Natural killer cell (primary cell): ENCODE data around the gene STARD13. TPM values are rescaled to one million over a fixed set of nuclear protein-coding genes. Genes with fewer than 3 reads are reported as not detected.

Experiments
- ATAC-seq, 3 donors: fragments of 150-1000 bp in 2 of 3; fragments of 200-7000 bp in 1 of 3; cut with Tn5 transposase; 1 replicate in 1 of 3; 2 replicates in 2 of 3; pipeline ENCODE4 v1.10.0; 2021; ENCODE audit warnings: mild to moderate bottlenecking in 2 of 3, moderate library complexity in 2 of 3
- DNase-seq, 2 donors: peaks; one replicate each; pipeline versions ENCODE4 v3.0.0 to v3.0.0-alpha.2; 2013 to 2021; ENCODE audit warnings: mixed read lengths in 1 of 2
- H3K27ac ChIP-seq: one replicate; pipeline ENCODE4 v1.5.1; 2013; ENCODE audit warnings: mild to moderate bottlenecking, low read length
- H3K27me3 ChIP-seq: one replicate; pipeline ENCODE4 v1.6.1; 2013; ENCODE audit warnings: low read length; ENCODE audit not compliant: control insufficient read depth, insufficient read depth
- H3K36me3 ChIP-seq: one replicate; pipeline ENCODE4 v1.6.1; 2013; ENCODE audit warnings: low read length; ENCODE audit not compliant: control insufficient read depth, insufficient read depth
- H3K4me1 ChIP-seq: one replicate; pipeline ENCODE4 v1.6.1; 2013; ENCODE audit warnings: low read length; ENCODE audit not compliant: control insufficient read depth, insufficient read depth
- H3K4me3 ChIP-seq: one replicate; pipeline ENCODE4 v1.5.1; 2013; ENCODE audit warnings: low read length
- H3K9me3 ChIP-seq: one replicate; pipeline ENCODE4 v1.6.1; 2013; ENCODE audit warnings: low read length; ENCODE audit not compliant: control insufficient read depth, insufficient read depth
- H3K27ac Mint-ChIP-seq, 2 donors: one replicate each; pipeline ENCODE4 v1.8.0; 2022; ENCODE audit warnings: mild to moderate bottlenecking in 2 of 2, mixed read lengths in 2 of 2, moderate library complexity in 1 of 2
- H3K27me3 Mint-ChIP-seq, 2 donors: one replicate each; pipeline ENCODE4 v1.8.0; 2022; ENCODE audit warnings: low read depth in 2 of 2, mixed read lengths in 2 of 2
- H3K36me3 Mint-ChIP-seq: one replicate; pipeline ENCODE4 v1.8.0; 2022; ENCODE audit warnings: mixed read lengths
- H3K4me1 Mint-ChIP-seq, 2 donors: one replicate each; pipeline ENCODE4 v1.8.0; 2022; ENCODE audit warnings: mixed read lengths in 2 of 2
- H3K4me3 Mint-ChIP-seq: one replicate; pipeline ENCODE4 v1.8.0; 2022; ENCODE audit warnings: mild to moderate bottlenecking, moderate library complexity, mixed read lengths
- H3K9me3 Mint-ChIP-seq, 2 donors: one replicate each; pipeline ENCODE4 v1.8.0; 2022; ENCODE audit warnings: mixed read lengths in 2 of 2
- WGBS: methylation state at CpG from one replicate; pipeline ENCODE4 v1.1.7; 2013; ENCODE audit warnings: missing lambda C conversion rate; ENCODE audit not compliant: insufficient coverage; 5-methylcytosine and 5-hydroxymethylcytosine counted together
- intact Hi-C: fragments of 100-400 bp; cut with micrococcal nuclease; formaldehyde crosslinking; loops from one replicate; pipeline ENCODE4 v1.14.2; 2022
- total RNA-seq, 4 donors: library from RNA; stranded (reverse); fragments of 120-200 nt in 1 of 4; gene quantifications; one replicate each; pipeline versions ENCODE4 v1.2.3 to v1.2.4, GENCODE V29; 2013 to 2022
- TF ChIP-seq, protein P1 (sequence below): fragments of 200-600 bp; IDR thresholded peaks from one replicate; pipeline ENCODE4 v1.8.0; 2022; ENCODE audit warnings: antibody characterized with exemption

Gene STARD13
- total RNA-seq, 3 donors from 2014 or later (not counting 1 experiment from before 2014, with no cell fraction given) = not detected

DNA sequence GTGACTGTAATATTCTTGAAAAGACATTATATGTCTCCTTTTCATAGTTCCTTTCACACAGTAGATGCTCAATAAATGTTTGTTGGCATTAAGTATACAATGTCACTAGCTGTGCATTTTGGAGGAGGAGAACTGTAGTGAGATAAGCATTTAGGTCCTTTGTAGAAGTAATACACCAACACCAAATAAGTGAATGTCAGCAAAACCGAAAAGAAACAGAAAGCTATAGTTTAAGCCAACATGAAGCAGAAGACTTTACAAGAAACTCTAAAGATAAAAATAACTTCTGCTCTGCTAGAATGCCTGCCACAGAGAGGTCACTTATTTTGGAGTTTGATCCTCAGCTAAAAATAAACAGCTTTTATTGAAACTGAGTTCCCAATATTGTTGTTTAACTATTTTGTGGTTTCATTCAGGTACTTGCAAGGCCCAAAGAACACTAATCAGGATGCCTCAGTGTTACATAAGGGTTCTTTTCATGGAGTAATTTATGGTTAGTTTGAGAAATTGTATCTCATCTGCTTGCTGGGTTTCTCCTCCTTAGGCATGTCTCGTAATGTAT, 86.2 kb downstream of the STARD13 start:
- ATAC-seq (no peak), DNase-seq (no peak)
- Histone ChIP-seq H3K9me3 (no peaks in the 10 kb centered on the region), H3K27ac (no peak overlapping the region), H3K4me3 (no peak overlapping the region), H3K27me3 (no peaks in the 10 kb centered on the region), H3K36me3 (no peaks in the 10 kb centered on the region), H3K4me1 (no peaks in the 10 kb centered on the region)
- TF ChIP-seq, protein P1, sequence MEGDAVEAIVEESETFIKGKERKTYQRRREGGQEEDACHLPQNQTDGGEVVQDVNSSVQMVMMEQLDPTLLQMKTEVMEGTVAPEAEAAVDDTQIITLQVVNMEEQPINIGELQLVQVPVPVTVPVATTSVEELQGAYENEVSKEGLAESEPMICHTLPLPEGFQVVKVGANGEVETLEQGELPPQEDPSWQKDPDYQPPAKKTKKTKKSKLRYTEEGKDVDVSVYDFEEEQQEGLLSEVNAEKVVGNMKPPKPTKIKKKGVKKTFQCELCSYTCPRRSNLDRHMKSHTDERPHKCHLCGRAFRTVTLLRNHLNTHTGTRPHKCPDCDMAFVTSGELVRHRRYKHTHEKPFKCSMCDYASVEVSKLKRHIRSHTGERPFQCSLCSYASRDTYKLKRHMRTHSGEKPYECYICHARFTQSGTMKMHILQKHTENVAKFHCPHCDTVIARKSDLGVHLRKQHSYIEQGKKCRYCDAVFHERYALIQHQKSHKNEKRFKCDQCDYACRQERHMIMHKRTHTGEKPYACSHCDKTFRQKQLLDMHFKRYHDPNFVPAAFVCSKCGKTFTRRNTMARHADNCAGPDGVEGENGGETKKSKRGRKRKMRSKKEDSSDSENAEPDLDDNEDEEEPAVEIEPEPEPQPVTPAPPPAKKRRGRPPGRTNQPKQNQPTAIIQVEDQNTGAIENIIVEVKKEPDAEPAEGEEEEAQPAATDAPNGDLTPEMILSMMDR = no peak
- Mint-ChIP-seq H3K4me3 (no peak overlapping the region), H3K4me1 (peaks cover 0 to 5% of the 10 kb centered on the region in 2 donors), H3K9me3 (peaks cover 0 to 4% of the 10 kb centered on the region in 2 donors), H3K36me3 (no peaks in the 10 kb centered on the region), H3K27me3 (no peaks in the 10 kb centered on the region), H3K27ac (no peak overlapping the region)
- 100% methylated on average over 2 of the region's 2 CpGs for WGBS
- intact Hi-C loops = no loop called here

DNA sequence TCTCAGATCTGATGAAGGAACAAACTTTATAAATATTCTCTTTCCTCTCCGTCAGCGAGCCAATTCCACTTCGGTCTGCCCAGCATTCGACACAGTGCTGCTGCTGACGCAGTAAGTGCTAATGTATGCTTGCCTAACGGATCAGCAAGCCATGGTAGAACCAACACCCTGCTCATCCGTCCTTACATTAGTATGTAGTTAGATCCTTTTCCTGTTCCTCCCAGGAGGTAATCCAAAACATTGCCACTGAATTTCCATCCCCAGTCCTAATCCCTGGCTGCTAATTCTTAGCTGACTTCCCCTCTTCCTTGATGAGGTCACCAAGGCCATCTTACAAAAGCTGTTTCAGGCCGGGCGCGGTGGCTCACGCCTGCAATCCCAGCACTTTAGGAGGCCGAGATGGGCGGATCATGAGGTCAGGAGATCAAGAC, 88.0 kb downstream of the STARD13 start:
- H3K4me1 Mint-ChIP-seq = peaks cover 0 to 5% of the 10 kb centered on the region in 2 donors
- peaks cover 0 to 4% of the 10 kb centered on the region in 2 donors for H3K9me3 Mint-ChIP-seq
- no peak overlapping the region for H3K4me3 ChIP-seq
- no peaks in the 10 kb centered on the region for H3K36me3 Mint-ChIP-seq
- no peaks in the 10 kb centered on the region for H3K27me3 ChIP-seq
- no peaks in the 10 kb centered on the region for H3K4me1 ChIP-seq
- no peak overlapping the region for H3K27ac Mint-ChIP-seq
- no peak for DNase-seq
- no peak for ATAC-seq
- H3K36me3 ChIP-seq = no peaks in the 10 kb centered on the region
- TF ChIP-seq, protein P1 = no peak
- H3K9me3 ChIP-seq = no peaks in the 10 kb centered on the region
- WGBS = 97% methylated on average over 13 of the region's 13 CpGs
- no peak overlapping the region for H3K4me3 Mint-ChIP-seq
- intact Hi-C loops = no loop called here
- H3K27me3 Mint-ChIP-seq = no peaks in the 10 kb centered on the region
- no peak overlapping the region for H3K27ac ChIP-seq

GRCh38 chr13:33196767-33197166, 88.8 kb downstream of the STARD13 start:
- H3K36me3 Mint-ChIP-seq = no peaks in the 10 kb centered on the region
- Histone ChIP-seq H3K36me3 (no peaks in the 10 kb centered on the region), H3K4me3 (no peak overlapping the region), H3K27me3 (no peaks in the 10 kb centered on the region), H3K27ac (no peak overlapping the region), H3K4me1 (no peaks in the 10 kb centered on the region), H3K9me3 (no peaks in the 10 kb centered on the region)
- no peak overlapping the region for H3K4me3 Mint-ChIP-seq
- no peaks in the 10 kb centered on the region for H3K4me1 Mint-ChIP-seq
- H3K9me3 Mint-ChIP-seq = no peaks in the 10 kb centered on the region
- TF ChIP-seq, protein P1 = no peak
- 93% methylated on average over 3 of the region's 3 CpGs for WGBS
- DNase-seq (no peak), ATAC-seq (no peak)
- intact Hi-C loops = no loop called here
- no peak overlapping the region for H3K27ac Mint-ChIP-seq
- H3K27me3 Mint-ChIP-seq = no peaks in the 10 kb centered on the region
